ENCODE measurements around the gene ARSG. TPM values are rescaled to one million over a fixed set of nuclear protein-coding genes. Genes with fewer than 3 reads are reported as not detected.
"Not testable (repeated sequence)": the region's sequence is repeated elsewhere in the genome, so short reads cannot be mapped to it uniquely, and the experiment has no call there.

Gene ARSG
- total and polyA plus RNA-seq, 2 experiments from 2014 or later: 1.7 to 5.1 TPM

- not testable (repeated sequence) for H3K9me3 Mint-ChIP-seq; DNase-seq (ENCODE audit: low spot score); ATAC-seq; H4K20me1 ChIP-seq (replicated peaks; ENCODE audit: insufficient read depth); H3K27me3 ChIP-seq (ENCODE audit: insufficient read depth); H3F3A ChIP-seq (replicated peaks; ENCODE audit: low read depth); H3K4me2 ChIP-seq; H3K27ac ChIP-seq (ENCODE audit: low read depth); H3K36me3 ChIP-seq (ENCODE audit: insufficient read depth); H3K79me2 ChIP-seq (replicated peaks; ENCODE audit: insufficient read depth); H3K27me3 Mint-ChIP-seq (ENCODE audit: insufficient read depth, low read depth, poor library complexity); H3K36me3 Mint-ChIP-seq (ENCODE audit: low read depth); H3K4me1 ChIP-seq (ENCODE audit: insufficient read depth); H3K9me2 ChIP-seq (ENCODE audit: insufficient read depth); H3K4me3 ChIP-seq; H3K4me3 Mint-ChIP-seq; H2AFZ ChIP-seq; H3K27ac Mint-ChIP-seq
- peaks cover 12% of the 10 kb centered on the region for H3K4me1 Mint-ChIP-seq
These were observed 63.8 kb downstream of the ARSG start for GRCh38 chr17:68355108-68355507.

GRCh38 chr17:68356520-68356919 lies 65.2 kb downstream of the ARSG start:
- Histone ChIP-seq H3K4me2 (no peak overlapping the region), H3K9me2 (ENCODE audit: insufficient read depth) (no peaks in the 10 kb centered on the region)
- DNase-seq (ENCODE audit: low spot score): no peak
- no peak for TF ChIP-seq EZH2 (IDR thresholded peaks at IDR 0.05; ENCODE audit: low read depth, unreplicated experiment)
- TF ChIP-seq NANOG (IDR thresholded peaks at IDR 0.05; ENCODE audit: borderline replicate concordance): no peak
- TF ChIP-seq ZNF331 (CRISPR knock-in tag; IDR thresholded peaks at IDR 0.05; ENCODE audit: low read depth): no peak
- TF ChIP-seq REST (IDR thresholded peaks at IDR 0.05; ENCODE audit: unreplicated experiment): no peak
- TF ChIP-seq CTCF (conservative IDR thresholded peaks at IDR 0.05; ENCODE audit: low read depth in 2 of 2): no peak
- TF ChIP-seq ZNF462 (CRISPR knock-in tag; IDR thresholded peaks at IDR 0.05): no peak
- no peak for TF ChIP-seq EZH2phosphoT487 (IDR thresholded peaks at IDR 0.05; ENCODE audit: unreplicated experiment)
- no peak for TF ChIP-seq ETS1 (IDR thresholded peaks at IDR 0.05)
- TF ChIP-seq ZNF114 (CRISPR knock-in tag; IDR thresholded peaks at IDR 0.05): no peak
- TF ChIP-seq STAT1 (IDR thresholded peaks at IDR 0.05; ENCODE audit: unreplicated experiment): no peak

More at GRCh38 chr17:68356520-68356919, 65.2 kb downstream of the ARSG start:
- Mint-ChIP-seq H3K27me3 (ENCODE audit: insufficient read depth, low read depth, poor library complexity) (peaks cover 2% of the 10 kb centered on the region), H3K4me1 (peaks cover 19% of the 10 kb centered on the region), H3K4me3 (no peak overlapping the region), H3K36me3 (ENCODE audit: low read depth) (peaks cover 3% of the 10 kb centered on the region; the same call in 2 of the 3 replicates), H3K27ac (no peak overlapping the region), H3K9me3 (no peaks in the 10 kb centered on the region)
- Histone ChIP-seq H3K27ac (ENCODE audit: low read depth) (no peak overlapping the region), H3K36me3 (ENCODE audit: insufficient read depth) (no peaks in the 10 kb centered on the region), H3F3A (replicated peaks; ENCODE audit: low read depth) (no peaks in the 10 kb centered on the region), H3K79me2 (replicated peaks; ENCODE audit: insufficient read depth) (no peaks in the 10 kb centered on the region), H3K27me3 (ENCODE audit: insufficient read depth) (no peaks in the 10 kb centered on the region), H2AFZ (no peak overlapping the region), H3K4me3 (no peak overlapping the region), H4K20me1 (replicated peaks; ENCODE audit: insufficient read depth) (no peaks in the 10 kb centered on the region), H3K4me1 (ENCODE audit: insufficient read depth) (peaks cover 13% of the 10 kb centered on the region)
- ATAC-seq: no peak
